SU-DHL-6 (cell line): ENCODE data around the gene XKRX.

Experiments used
- CTCF ChIP-seq: fragments of 200-600 bp; sonication (generic); IDR thresholded peaks from one replicate; pipeline ENCODE4 v1.5.1; 2017; ENCODE audit warnings: antibody characterized with exemption, mild to moderate bottlenecking, low read length, moderate library complexity; ENCODE audit not compliant: insufficient read depth, poor library complexity, severe bottlenecking
- EZH2phosphoT487 ChIP-seq: fragments of 200-600 bp; sonication (generic), shearing (Covaris generic); conservative IDR thresholded peaks from 2 replicates; pipeline ENCODE4 v1.6.1; 2018; ENCODE audit warnings: mild to moderate bottlenecking, antibody characterized with exemption, low read length, moderate library complexity, mixed read lengths

DNA sequence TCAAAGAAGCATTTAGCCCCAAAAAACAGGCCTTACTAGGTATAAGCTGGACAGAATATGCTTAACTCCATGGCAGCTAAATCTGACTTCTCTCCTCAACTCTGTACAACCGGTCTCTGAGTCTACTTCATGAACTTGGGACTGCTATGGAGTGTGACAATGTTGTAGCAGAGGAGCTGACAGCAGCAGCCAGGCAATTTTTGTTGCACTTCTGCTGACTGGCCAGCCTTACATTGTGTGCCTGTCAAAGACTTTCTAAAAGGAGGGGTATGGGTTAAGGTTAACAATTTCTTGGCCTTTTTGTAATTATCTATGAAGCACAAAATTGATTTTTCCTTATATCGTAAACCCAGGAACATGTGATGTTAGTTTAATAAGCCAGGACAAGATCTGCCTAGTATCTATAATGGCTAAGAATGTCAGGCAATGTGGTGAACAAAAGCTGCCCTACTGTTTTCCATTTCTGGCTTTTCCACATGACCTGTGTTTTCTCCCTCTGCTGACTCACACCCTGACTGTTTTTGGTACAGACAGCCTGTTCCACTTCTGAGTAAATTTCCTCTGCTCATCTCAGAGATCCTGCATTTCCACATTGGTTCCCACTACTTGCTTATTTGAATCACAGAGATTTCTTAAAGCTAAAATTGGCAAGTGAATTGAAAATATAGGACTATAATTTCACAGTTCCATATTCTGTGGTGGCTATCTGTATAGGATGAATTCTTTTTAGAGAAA is 63.9 kb downstream of the XKRX start:
- no peak for TF ChIP-seq CTCF
- no peak for TF ChIP-seq EZH2phosphoT487
